Measurements from ENCODE around the gene ADSL.

The ADSL gene

DNA sequence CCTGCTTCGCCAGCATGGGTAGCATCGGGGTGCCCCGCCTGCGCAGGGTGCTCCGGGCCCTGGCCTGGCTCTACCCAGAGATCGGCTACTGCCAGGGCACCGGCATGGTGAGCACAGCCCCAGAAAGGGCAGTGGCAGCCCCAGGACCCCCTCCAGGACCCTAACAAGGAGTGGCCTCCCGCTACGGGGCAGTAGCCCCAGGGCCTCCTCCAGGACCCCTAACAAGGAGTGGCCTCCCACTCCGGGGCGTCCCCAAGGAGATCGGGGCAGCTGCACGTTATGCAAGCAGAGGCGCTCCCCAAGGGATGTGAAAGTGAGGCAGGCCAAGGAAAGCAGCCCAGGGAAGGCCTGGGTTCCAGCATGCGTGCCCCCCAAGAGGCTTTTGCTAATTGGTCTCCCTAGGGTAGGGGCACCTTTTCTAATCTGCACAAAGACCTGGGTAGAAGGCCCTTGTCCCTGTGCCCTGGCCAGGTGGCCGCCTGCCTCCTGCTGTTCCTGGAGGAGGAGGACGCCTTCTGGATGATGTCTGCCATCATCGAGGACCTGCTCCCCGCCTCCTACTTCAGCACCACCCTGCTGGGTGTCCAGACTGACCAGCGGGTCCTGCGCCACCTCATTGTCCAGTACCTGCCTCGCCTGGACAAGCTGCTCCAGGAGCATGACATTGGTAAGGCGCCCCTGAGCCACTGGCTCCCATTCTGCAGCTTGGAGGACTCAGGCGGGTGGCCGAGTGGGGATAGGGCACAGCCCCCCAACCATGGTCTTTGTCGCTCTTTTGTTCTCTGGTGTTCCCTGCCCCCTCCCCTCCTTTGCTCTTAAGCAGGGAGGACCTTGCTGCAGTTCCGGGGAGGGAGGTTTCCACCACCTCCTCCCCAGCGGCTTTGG is 59.1 kb downstream of the ADSL start:
- TF ChIP-seq, protein P1, sequence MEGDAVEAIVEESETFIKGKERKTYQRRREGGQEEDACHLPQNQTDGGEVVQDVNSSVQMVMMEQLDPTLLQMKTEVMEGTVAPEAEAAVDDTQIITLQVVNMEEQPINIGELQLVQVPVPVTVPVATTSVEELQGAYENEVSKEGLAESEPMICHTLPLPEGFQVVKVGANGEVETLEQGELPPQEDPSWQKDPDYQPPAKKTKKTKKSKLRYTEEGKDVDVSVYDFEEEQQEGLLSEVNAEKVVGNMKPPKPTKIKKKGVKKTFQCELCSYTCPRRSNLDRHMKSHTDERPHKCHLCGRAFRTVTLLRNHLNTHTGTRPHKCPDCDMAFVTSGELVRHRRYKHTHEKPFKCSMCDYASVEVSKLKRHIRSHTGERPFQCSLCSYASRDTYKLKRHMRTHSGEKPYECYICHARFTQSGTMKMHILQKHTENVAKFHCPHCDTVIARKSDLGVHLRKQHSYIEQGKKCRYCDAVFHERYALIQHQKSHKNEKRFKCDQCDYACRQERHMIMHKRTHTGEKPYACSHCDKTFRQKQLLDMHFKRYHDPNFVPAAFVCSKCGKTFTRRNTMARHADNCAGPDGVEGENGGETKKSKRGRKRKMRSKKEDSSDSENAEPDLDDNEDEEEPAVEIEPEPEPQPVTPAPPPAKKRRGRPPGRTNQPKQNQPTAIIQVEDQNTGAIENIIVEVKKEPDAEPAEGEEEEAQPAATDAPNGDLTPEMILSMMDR (IDR thresholded peaks at IDR 0.05; ENCODE audit: control insufficient read depth, extremely low read depth, insufficient read depth) = no peak
- no peak for DNase-seq (ENCODE audit: low read depth)
- no peak overlapping the region for H3K4me3 ChIP-seq (ENCODE audit: low read depth, low read length)

DNA sequence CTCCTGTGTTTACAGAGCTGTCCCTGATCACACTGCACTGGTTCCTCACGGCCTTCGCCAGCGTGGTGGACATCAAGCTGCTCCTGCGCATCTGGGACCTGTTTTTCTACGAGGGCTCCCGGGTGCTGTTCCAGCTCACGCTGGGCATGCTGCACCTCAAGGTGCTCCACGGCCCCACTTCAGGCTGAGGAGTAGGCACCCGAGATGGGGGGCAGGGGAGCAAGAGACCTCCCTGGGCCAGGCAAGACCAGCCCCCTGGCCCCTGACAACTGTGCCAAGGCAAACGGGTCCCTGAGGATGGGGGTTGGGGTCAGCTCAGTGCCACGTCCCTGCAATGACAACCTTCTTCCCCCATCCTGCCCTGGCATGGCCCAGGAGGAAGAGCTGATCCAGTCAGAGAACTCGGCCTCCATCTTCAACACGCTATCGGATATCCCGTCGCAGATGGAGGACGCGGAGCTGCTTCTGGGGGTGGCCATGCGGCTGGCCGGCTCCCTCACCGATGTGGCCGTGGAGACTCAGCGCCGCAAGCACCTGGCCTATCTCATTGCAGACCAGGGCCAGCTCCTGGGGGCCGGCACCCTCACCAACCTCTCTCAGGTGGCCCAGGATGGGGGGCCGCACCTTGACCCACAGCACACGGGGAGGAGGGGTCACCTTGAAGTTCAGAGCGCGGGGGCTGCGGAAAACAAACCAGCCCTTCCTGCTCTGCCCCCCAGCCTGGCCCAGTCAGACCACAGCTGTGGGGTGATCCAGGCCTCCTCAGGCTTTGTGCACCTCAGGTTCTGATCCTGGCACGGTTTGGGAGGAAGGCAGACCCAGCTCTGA is 60.0 kb downstream of the ADSL start:
- TF ChIP-seq, protein P1 (IDR thresholded peaks at IDR 0.05; ENCODE audit: control insufficient read depth, extremely low read depth, insufficient read depth) = no peak
- no peak overlapping the region for H3K4me3 ChIP-seq (ENCODE audit: low read depth, low read length)
- no peak for DNase-seq (ENCODE audit: low read depth)

DNA sequence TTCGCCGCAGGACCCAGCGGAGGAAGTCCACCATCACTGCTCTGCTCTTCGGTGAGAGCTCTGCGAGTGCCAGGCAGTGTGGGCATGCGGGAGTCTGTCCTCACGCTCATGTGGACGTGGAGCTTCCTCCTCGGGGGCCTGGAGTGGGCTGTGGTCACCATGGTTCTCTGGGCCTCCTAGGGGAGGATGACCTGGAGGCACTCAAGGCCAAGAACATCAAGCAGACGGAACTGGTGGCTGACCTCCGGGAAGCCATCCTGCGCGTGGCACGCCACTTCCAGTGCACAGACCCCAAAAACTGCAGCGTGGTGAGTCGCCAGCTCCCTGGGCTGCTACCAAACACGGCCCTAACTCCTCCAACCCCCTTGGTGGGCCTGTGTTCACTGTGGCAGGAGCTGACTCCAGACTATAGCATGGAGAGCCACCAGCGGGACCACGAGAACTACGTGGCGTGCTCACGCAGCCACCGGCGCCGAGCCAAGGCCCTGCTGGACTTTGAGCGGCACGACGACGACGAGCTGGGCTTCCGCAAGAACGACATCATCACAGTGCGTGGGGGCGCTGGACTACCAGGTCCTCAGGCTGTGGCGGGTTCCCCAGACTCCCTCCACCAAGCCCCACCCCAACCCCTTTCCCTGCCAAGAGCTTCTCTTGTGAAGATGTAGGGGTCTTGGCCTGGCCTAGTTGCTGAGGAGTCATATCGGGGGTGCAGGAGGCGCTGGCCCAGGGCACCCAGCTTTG is 60.9 kb downstream of the ADSL start:
- H3K4me3 ChIP-seq (ENCODE audit: low read depth, low read length) = no peak overlapping the region
- no peak for DNase-seq (ENCODE audit: low read depth)
- TF ChIP-seq, protein P1 (IDR thresholded peaks at IDR 0.05; ENCODE audit: control insufficient read depth, extremely low read depth, insufficient read depth) = no peak

DNA sequence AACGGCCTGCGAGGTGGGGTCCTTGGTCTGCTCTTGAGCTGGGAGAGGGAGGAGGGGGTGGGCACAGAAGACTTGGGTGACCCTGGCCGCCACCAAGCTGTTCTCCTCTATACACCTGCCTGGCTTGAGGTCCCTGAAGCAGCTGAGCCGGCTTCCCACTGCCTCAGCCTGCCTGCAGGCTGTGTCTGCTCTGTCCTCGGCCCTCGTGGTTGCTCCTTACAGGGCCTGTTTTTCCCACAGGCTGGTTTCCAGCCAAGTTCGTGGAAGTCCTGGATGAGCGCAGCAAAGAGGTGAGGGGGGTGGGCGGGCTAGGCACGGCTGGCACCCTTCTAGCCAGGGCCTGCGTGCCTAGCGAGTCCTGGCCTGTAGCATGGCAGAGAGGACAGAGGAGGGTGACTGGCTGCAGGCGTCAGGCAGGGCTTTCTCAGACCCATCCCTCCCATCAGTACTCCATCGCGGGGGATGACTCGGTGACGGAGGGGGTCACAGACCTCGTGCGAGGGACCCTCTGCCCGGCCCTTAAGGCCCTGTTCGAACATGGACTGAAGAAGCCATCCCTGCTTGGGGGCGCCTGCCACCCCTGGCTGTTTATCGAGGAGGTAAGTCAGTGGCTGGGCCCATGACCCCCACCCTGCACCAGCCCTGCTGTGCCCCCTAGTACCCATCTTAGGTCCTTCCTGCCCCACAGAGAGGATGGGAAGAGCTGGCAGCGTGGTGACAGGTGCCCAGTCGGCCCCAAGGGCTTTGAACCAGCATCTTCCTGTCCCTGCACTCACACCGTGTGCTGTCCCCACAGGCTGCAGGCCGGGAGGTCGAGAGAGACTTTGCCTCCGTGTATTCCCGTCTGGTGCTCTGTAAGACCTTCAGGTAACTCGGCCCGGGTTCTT is 61.8 kb downstream of the ADSL start:
- DNase-seq (ENCODE audit: low read depth) = no peak
- TF ChIP-seq, protein P1 (IDR thresholded peaks at IDR 0.05; ENCODE audit: control insufficient read depth, extremely low read depth, insufficient read depth) = no peak
- H3K4me3 ChIP-seq (ENCODE audit: low read depth, low read length) = no peak overlapping the region

DNA sequence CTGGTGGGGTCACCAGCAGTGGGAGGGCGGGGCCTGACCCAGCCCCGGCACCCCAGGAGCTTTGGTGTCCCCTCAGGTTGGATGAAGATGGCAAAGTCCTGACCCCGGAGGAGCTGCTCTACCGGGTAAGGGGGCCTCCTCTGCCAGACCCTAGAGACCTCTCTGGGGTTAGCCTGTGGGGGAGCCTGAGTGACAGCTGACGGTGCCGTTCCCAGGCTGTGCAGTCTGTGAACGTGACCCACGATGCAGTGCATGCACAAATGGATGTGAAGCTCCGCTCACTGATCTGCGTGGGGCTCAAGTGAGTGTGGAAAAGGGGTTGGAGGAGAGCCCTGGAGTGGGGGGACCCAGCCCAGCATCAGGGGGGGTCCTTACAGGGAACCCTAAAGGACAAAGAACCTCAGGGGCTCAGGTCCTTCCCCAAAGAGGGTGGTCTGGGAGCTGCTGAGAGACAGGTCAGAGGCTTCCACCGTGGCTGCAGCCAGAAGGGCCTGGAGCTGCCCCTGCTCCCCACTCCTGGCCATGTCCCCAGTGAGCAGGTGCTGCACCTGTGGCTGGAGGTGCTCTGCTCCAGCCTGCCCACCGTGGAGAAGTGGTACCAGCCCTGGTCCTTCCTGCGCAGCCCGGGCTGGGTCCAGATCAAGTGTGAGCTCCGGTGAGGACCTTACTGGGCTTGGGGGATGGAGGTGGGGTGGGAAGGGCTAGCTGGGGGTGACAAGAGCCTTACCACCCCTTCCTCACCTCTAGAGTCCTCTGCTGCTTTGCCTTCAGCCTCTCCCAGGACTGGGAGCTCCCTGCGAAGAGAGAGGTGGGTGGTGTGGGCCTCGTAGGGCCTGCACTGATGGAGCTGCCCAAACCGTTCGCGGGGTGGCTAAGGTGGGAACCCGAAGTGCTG is 62.7 kb downstream of the ADSL start:
- TF ChIP-seq, protein P1 (IDR thresholded peaks at IDR 0.05; ENCODE audit: control insufficient read depth, extremely low read depth, insufficient read depth) = no peak
- DNase-seq (ENCODE audit: low read depth) = no peak
- no peak overlapping the region for H3K4me3 ChIP-seq (ENCODE audit: low read depth, low read length)
